ENCODE results near the gene LTK.

GRCh38 chr15:41466711-41467110 is 46.9 kb downstream of the LTK start:
- TF ChIP-seq CTCF (IDR thresholded peaks at IDR 0.05; ENCODE audit: low read depth, low read length) (no peak), EZH2phosphoT487 (IDR thresholded peaks at IDR 0.05; ENCODE audit: low read depth) (no peak)
